Esophagus muscularis mucosa (tissue), 4 donors: ENCODE results near the gene CCL5. TPM values are rescaled to one million over a fixed set of nuclear protein-coding genes. Genes with fewer than 3 reads are reported as not detected.
"Not testable (repeated sequence)": the region's sequence is repeated elsewhere in the genome, so short reads cannot be mapped to it uniquely, and the experiment has no call there.

Experiments
- DNase-seq: peaks from one replicate; pipeline ENCODE4 v3.0.0-alpha.2; 2017; ENCODE audit errors: extremely low spot score
- H3K27ac ChIP-seq, 4 donors: fragments of 200-600 bp; sonication (generic); replicated peaks in 1 of 4; 1 replicate in 3 of 4; 2 replicates in 1 of 4; pipeline ENCODE4 v1.5.1; 2016 to 2019; ENCODE audit warnings: mild to moderate bottlenecking in 1 of 4
- H3K27me3 ChIP-seq, 4 donors: fragments of 200-600 bp; sonication (generic); one replicate each; pipeline versions ENCODE4 v1.5.1 to v1.6.0; 2016 to 2019
- H3K36me3 ChIP-seq, 4 donors: fragments of 200-600 bp; sonication (generic); one replicate each; pipeline ENCODE4 v1.5.1; 2016 to 2019
- H3K4me1 ChIP-seq, 4 donors: fragments of 200-600 bp; sonication (generic); one replicate each; pipeline ENCODE4 v1.5.1; 2016 to 2019
- H3K4me3 ChIP-seq, 4 donors: fragments of 200-600 bp; sonication (generic); 1 replicate in 2 of 4; 2 replicates in 2 of 4; pipeline ENCODE4 v1.5.1; 2016 to 2019; ENCODE audit warnings: mild to moderate bottlenecking in 4 of 4, moderate library complexity in 1 of 4
- H3K9me3 ChIP-seq, 4 donors: fragments of 200-600 bp; sonication (generic); 1 replicate in 3 of 4; 2 replicates in 1 of 4; pipeline ENCODE4 v1.5.1; 2016 to 2019
- EP300 ChIP-seq: sonication (generic); formaldehyde crosslinking; IDR thresholded peaks from one replicate; pipeline ENCODE4 v1.6.1; 2017; ENCODE audit warnings: antibody characterized with exemption
- POLR2A ChIP-seq: fragments of 450-650 bp; IDR thresholded peaks from one replicate; pipeline ENCODE4 v1.6.1; 2017; ENCODE audit warnings: antibody characterized with exemption, moderate library complexity, mild to moderate bottlenecking, low read depth
- POLR2AphosphoS5 ChIP-seq, 2 donors: sonication (generic); formaldehyde crosslinking; IDR thresholded peaks; one replicate each; pipeline ENCODE4 v1.6.1; 2017; ENCODE audit warnings: antibody characterized with exemption in 2 of 2
- WGBS: methylation state at CpG from one replicate; pipeline ENCODE4 v1.1.5; 2018; 5-methylcytosine and 5-hydroxymethylcytosine counted together
- intact Hi-C: fragments of 100-400 bp; cut with DNase I; formaldehyde crosslinking; loops from one replicate; pipeline ENCODE4 v1.15.1; 2023
- total RNA-seq, 4 donors: library from RNA; depleted of rRNA; stranded (reverse); fragments of >200 nt; gene quantifications; one replicate each; pipeline versions ENCODE4 v1.1.0 to v1.2.1, GENCODE V29; 2016
- TF ChIP-seq, protein P1 (sequence below), 3 experiments: fragments of 200-600 bp in 2 of 3; fragments of 450-650 bp in 1 of 3; sonication (generic) in 2 of 3; IDR thresholded peaks; one replicate each; pipeline ENCODE4 v1.5.1; 2017 to 2019; ENCODE audit warnings: antibody characterized with exemption in 3 of 3, mild to moderate bottlenecking in 2 of 3, moderate library complexity in 1 of 3

CCL5 gene
- total RNA-seq, 4 donors from 2014 or later, result 1.6 to 11.3 (median 2.2) TPM

- DNase-seq, result no peak
- intact Hi-C loops, result no loop called here
- H3K27me3 ChIP-seq, result no peaks in the 10 kb centered on the region
- H3K4me1 ChIP-seq, result no peaks in the 10 kb centered on the region
- no peak overlapping the region for H3K27ac ChIP-seq
- no peak overlapping the region for H3K4me3 ChIP-seq
- 62% methylated on average over 3 of the region's 5 CpGs for WGBS
- no peaks in the 10 kb centered on the region for H3K36me3 ChIP-seq
- TF ChIP-seq POLR2AphosphoS5 (IDR thresholded peaks at IDR 0.05) (no peak), POLR2A (no peak), EP300 (no peak)
- TF ChIP-seq, protein P1, sequence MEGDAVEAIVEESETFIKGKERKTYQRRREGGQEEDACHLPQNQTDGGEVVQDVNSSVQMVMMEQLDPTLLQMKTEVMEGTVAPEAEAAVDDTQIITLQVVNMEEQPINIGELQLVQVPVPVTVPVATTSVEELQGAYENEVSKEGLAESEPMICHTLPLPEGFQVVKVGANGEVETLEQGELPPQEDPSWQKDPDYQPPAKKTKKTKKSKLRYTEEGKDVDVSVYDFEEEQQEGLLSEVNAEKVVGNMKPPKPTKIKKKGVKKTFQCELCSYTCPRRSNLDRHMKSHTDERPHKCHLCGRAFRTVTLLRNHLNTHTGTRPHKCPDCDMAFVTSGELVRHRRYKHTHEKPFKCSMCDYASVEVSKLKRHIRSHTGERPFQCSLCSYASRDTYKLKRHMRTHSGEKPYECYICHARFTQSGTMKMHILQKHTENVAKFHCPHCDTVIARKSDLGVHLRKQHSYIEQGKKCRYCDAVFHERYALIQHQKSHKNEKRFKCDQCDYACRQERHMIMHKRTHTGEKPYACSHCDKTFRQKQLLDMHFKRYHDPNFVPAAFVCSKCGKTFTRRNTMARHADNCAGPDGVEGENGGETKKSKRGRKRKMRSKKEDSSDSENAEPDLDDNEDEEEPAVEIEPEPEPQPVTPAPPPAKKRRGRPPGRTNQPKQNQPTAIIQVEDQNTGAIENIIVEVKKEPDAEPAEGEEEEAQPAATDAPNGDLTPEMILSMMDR (IDR thresholded peaks at IDR 0.05), result no peak
- no peaks in the 10 kb centered on the region for H3K9me3 ChIP-seq
Observed at GRCh38 chr17:35900280-35900679, 20.1 kb upstream of the CCL5 start.

GRCh38 chr17:35898283-35899070 is 18.3 kb upstream of the CCL5 start:
- TF ChIP-seq EP300, result no peak
- TF ChIP-seq POLR2A, result no peak
- TF ChIP-seq, protein P1 (IDR thresholded peaks at IDR 0.05), result no peak
- TF ChIP-seq POLR2AphosphoS5 (IDR thresholded peaks at IDR 0.05), result no peak

GRCh38 chr17:35897772-35898171 is 17.6 kb upstream of the CCL5 start:
- DNase-seq, H3K4me3 ChIP-seq, H3K9me3 ChIP-seq, H3K27ac ChIP-seq, H3K27me3 ChIP-seq, H3K36me3 ChIP-seq, H3K4me1 ChIP-seq, intact Hi-C loops: not testable (repeated sequence)
- WGBS, result 95% methylated on average over 7 of the region's 7 CpGs

More at GRCh38 chr17:35898283-35899070, 18.3 kb upstream of the CCL5 start:
- no peaks in the 10 kb centered on the region for H3K4me1 ChIP-seq
- no peak for DNase-seq
- intact Hi-C loops, result no loop called here
- H3K9me3 ChIP-seq, result no peaks in the 10 kb centered on the region
- no peak overlapping the region for H3K4me3 ChIP-seq
- WGBS, result 62% methylated on average over 6 of the region's 6 CpGs
- no peaks in the 10 kb centered on the region for H3K27me3 ChIP-seq
- H3K27ac ChIP-seq, result no peak overlapping the region
- no peaks in the 10 kb centered on the region for H3K36me3 ChIP-seq

GRCh38 chr17:35895636-35896587 is 15.8 kb upstream of the CCL5 start:
- H3K36me3 ChIP-seq, result no peaks in the 10 kb centered on the region
- no peaks in the 10 kb centered on the region for H3K27me3 ChIP-seq
- no peak overlapping the region for H3K27ac ChIP-seq
- no peak for DNase-seq
- intact Hi-C loops, result no loop called here
- no peak for TF ChIP-seq POLR2AphosphoS5 (IDR thresholded peaks at IDR 0.05)
- TF ChIP-seq POLR2A, result no peak
- TF ChIP-seq, protein P1 (IDR thresholded peaks at IDR 0.05), result no peak
- no peak for TF ChIP-seq EP300
- H3K4me1 ChIP-seq, result no peaks in the 10 kb centered on the region
- WGBS, result 80% methylated on average over 14 of the region's 14 CpGs
- no peak overlapping the region for H3K4me3 ChIP-seq
- H3K9me3 ChIP-seq, result no peaks in the 10 kb centered on the region

GRCh38 chr17:35894206-35894605 is 14.0 kb upstream of the CCL5 start:
- peaks cover 0 to 9% (median 4%) of the 10 kb centered on the region in 4 donors for H3K4me1 ChIP-seq
- no peak overlapping the region for H3K4me3 ChIP-seq
- no peaks in the 10 kb centered on the region for H3K36me3 ChIP-seq
- WGBS, result 85% methylated on average over 7 of the region's 7 CpGs
- DNase-seq, result no peak
- no peaks in the 10 kb centered on the region for H3K27me3 ChIP-seq
- no peak overlapping the region for H3K27ac ChIP-seq
- TF ChIP-seq POLR2AphosphoS5 (IDR thresholded peaks at IDR 0.05) (no peak), EP300 (no peak), POLR2A (no peak)
- TF ChIP-seq, protein P1 (IDR thresholded peaks at IDR 0.05), result no peak
- no peaks in the 10 kb centered on the region for H3K9me3 ChIP-seq
- intact Hi-C loops, result no loop called here
